Osteoblast (primary cell): ENCODE results near the gene UNG. TPM values are rescaled to one million over a fixed set of nuclear protein-coding genes. Genes with fewer than 3 reads are reported as not detected.

ENCODE experiments used
- DNase-seq: peaks from one replicate; pipeline ENCODE4 v3.0.0; 2011; ENCODE audit warnings: low spot score, mixed read lengths; ENCODE audit not compliant: insufficient read length; ENCODE audit errors: missing footprints
- H2AFZ ChIP-seq: 2 replicates; pipeline ENCODE4 v1.6.0; 2011; ENCODE audit warnings: mild to moderate bottlenecking, low read length
- H3K27ac ChIP-seq: 2 replicates; pipeline ENCODE4 v1.5.1; 2011; ENCODE audit warnings: mild to moderate bottlenecking, low read depth, low read length, moderate library complexity
- H3K27me3 ChIP-seq: 2 replicates; pipeline ENCODE4 v1.6.0; 2012; ENCODE audit warnings: mild to moderate bottlenecking, control low read depth, inconsistent platforms, low read length, moderate library complexity; ENCODE audit not compliant: insufficient read depth
- H3K36me3 ChIP-seq: 2 replicates; pipeline ENCODE4 v1.5.1; 2011; ENCODE audit warnings: mild to moderate bottlenecking, low read length, control low read depth, moderate library complexity; ENCODE audit not compliant: insufficient read depth
- H3K4me1 ChIP-seq: 2 replicates; pipeline ENCODE4 v1.5.1; 2011; ENCODE audit warnings: mild to moderate bottlenecking, low read length, control low read depth, moderate library complexity; ENCODE audit not compliant: insufficient read depth
- H3K4me2 ChIP-seq: 2 replicates; pipeline ENCODE4 v1.6.0; 2011; ENCODE audit warnings: mild to moderate bottlenecking, low read length; ENCODE audit not compliant: insufficient read depth
- H3K4me3 ChIP-seq: fragments of 200-600 bp; sonication (generic); 3 replicates; pipeline ENCODE4 v1.5.1; 2012; ENCODE audit warnings: mild to moderate bottlenecking, low read length, inconsistent platforms; ENCODE audit not compliant: insufficient read depth
- H3K79me2 ChIP-seq: 2 replicates; pipeline ENCODE4 v1.6.0; 2012; ENCODE audit warnings: mild to moderate bottlenecking, low read length, control low read depth, inconsistent platforms; ENCODE audit not compliant: insufficient read depth
- H3K9me3 ChIP-seq: 2 replicates; pipeline ENCODE4 v1.5.1; 2011; ENCODE audit warnings: low read depth, low read length, control low read depth
- H4K20me1 ChIP-seq: 2 replicates; pipeline ENCODE4 v1.6.0; 2012; ENCODE audit warnings: mild to moderate bottlenecking, low read length, control low read depth; ENCODE audit not compliant: insufficient read depth
- CTCF ChIP-seq: IDR thresholded peaks from 2 replicates; pipeline ENCODE4 v1.5.1; 2011; ENCODE audit warnings: mild to moderate bottlenecking, low read depth, low read length, moderate library complexity; ENCODE audit errors: extremely low read depth
- total RNA-seq: library from RNA; depleted of rRNA; stranded (reverse); fragments of >200 nt; gene quantifications from 2 replicates; pipeline ENCODE4 v1.2.3, GENCODE V29; 2012

UNG gene
- total RNA-seq, 1 donor: 38.0 TPM

- no peaks in the 10 kb centered on the region for H3K79me2 ChIP-seq
- H3K4me3 ChIP-seq: no peak overlapping the region
- H2AFZ ChIP-seq: peak overlapping the region; percentile 15
- peak; percentile 61 for DNase-seq
- no peak overlapping the region for H3K27ac ChIP-seq
- no peaks in the 10 kb centered on the region for H4K20me1 ChIP-seq
- H3K9me3 ChIP-seq: no peaks in the 10 kb centered on the region
- no peaks in the 10 kb centered on the region for H3K4me1 ChIP-seq
- TF ChIP-seq CTCF: no peak
- H3K36me3 ChIP-seq: no peaks in the 10 kb centered on the region
- H3K4me2 ChIP-seq: no peak overlapping the region
- peaks cover 6% of the 10 kb centered on the region for H3K27me3 ChIP-seq
Observed at GRCh38 chr12:109131154-109132050, 34.0 kb downstream of the UNG start.

- H3K4me1 ChIP-seq: no peaks in the 10 kb centered on the region
- H3K36me3 ChIP-seq: no peaks in the 10 kb centered on the region
- DNase-seq: peak; percentile 82
Observed at GRCh38 chr12:109134186-109134917, 37.0 kb downstream of the UNG start.

GRCh38 chr12:109137055-109137454, 39.7 kb downstream of the UNG start:
- TF ChIP-seq CTCF: no peak
- H3K4me3 ChIP-seq: no peak overlapping the region

More at GRCh38 chr12:109134186-109134917, 37.0 kb downstream of the UNG start:
- no peak overlapping the region for H3K27ac ChIP-seq
- no peaks in the 10 kb centered on the region for H3K9me3 ChIP-seq
- peak; percentile 62 for TF ChIP-seq CTCF
- H3K27me3 ChIP-seq: peaks cover 6% of the 10 kb centered on the region
- H4K20me1 ChIP-seq: no peaks in the 10 kb centered on the region
- no peak overlapping the region for H3K4me3 ChIP-seq
- no peaks in the 10 kb centered on the region for H3K79me2 ChIP-seq
- H3K4me2 ChIP-seq: no peak overlapping the region
- no peak overlapping the region for H2AFZ ChIP-seq

GRCh38 chr12:109139360-109139759, 42.0 kb downstream of the UNG start:
- H3K27me3 ChIP-seq: no peaks in the 10 kb centered on the region
- H3K79me2 ChIP-seq: no peaks in the 10 kb centered on the region
- H3K4me2 ChIP-seq: no peak overlapping the region

More at GRCh38 chr12:109137055-109137454, 39.7 kb downstream of the UNG start:
- Histone ChIP-seq H3K36me3 (no peaks in the 10 kb centered on the region), H3K27me3 (peaks cover 6% of the 10 kb centered on the region), H3K9me3 (no peaks in the 10 kb centered on the region), H3K27ac (no peak overlapping the region), H4K20me1 (no peaks in the 10 kb centered on the region), H3K4me1 (no peaks in the 10 kb centered on the region), H2AFZ (no peak overlapping the region), H3K4me2 (no peak overlapping the region), H3K79me2 (no peaks in the 10 kb centered on the region)
- no peak for DNase-seq

More at GRCh38 chr12:109139360-109139759, 42.0 kb downstream of the UNG start:
- no peak overlapping the region for H2AFZ ChIP-seq
- H3K27ac ChIP-seq: no peak overlapping the region
- H4K20me1 ChIP-seq: no peaks in the 10 kb centered on the region
- no peak overlapping the region for H3K4me3 ChIP-seq
- no peaks in the 10 kb centered on the region for H3K9me3 ChIP-seq
- no peak for TF ChIP-seq CTCF
- no peaks in the 10 kb centered on the region for H3K36me3 ChIP-seq
- DNase-seq: no peak
- H3K4me1 ChIP-seq: no peaks in the 10 kb centered on the region
